Liver (tissue), 9 donors: Measurements from ENCODE around the gene MED22. TPM values are rescaled to one million over a fixed set of nuclear protein-coding genes. Genes with fewer than 3 reads are reported as not detected.

Experiments
- DNase-seq: peaks from one replicate; pipeline ENCODE4 v3.0.0-alpha.2; 2017; ENCODE audit warnings: low spot score
- H3K27ac ChIP-seq, 2 donors: one replicate each; pipeline ENCODE4 v1.7.0; 2013; ENCODE audit warnings: inconsistent platforms in 2 of 2, low read length in 2 of 2, control low read depth in 1 of 2, low read depth in 1 of 2, mild to moderate bottlenecking in 1 of 2
- H3K27me3 ChIP-seq, 4 donors: one replicate each; pipeline versions ENCODE4 v1.6.1 to v1.7.0; 2013; ENCODE audit warnings: low read length in 3 of 4, inconsistent platforms in 1 of 4, mild to moderate bottlenecking in 1 of 4, moderate library complexity in 1 of 4; ENCODE audit not compliant: control insufficient read depth in 4 of 4, insufficient read depth in 4 of 4
- H3K36me3 ChIP-seq, 4 donors: one replicate each; pipeline versions ENCODE4 v1.6.1 to v1.7.0; 2013; ENCODE audit warnings: low read length in 3 of 4, mild to moderate bottlenecking in 3 of 4, low read depth in 1 of 4, moderate library complexity in 1 of 4; ENCODE audit not compliant: control insufficient read depth in 4 of 4, insufficient read depth in 3 of 4
- H3K4me1 ChIP-seq, 4 donors: one replicate each; pipeline versions ENCODE4 v1.6.1 to v1.7.0; 2013; ENCODE audit warnings: low read length in 3 of 4, mild to moderate bottlenecking in 3 of 4, moderate library complexity in 1 of 4; ENCODE audit not compliant: control insufficient read depth in 4 of 4, insufficient read depth in 4 of 4
- H3K4me3 ChIP-seq, 3 donors: one replicate each; pipeline versions ENCODE4 v1.6.1 to v1.7.0; 2013; ENCODE audit warnings: low read length in 3 of 3, control low read depth in 1 of 3, low read depth in 1 of 3, mild to moderate bottlenecking in 1 of 3
- H3K9ac ChIP-seq, 2 donors: one replicate each; pipeline ENCODE4 v1.7.0; 2013; ENCODE audit warnings: low read length in 2 of 2, mild to moderate bottlenecking in 2 of 2, moderate library complexity in 2 of 2, control low read depth in 1 of 2, low read depth in 1 of 2
- H3K9me3 ChIP-seq, 4 donors: one replicate each; pipeline versions ENCODE4 v1.6.1 to v1.7.0; 2013; ENCODE audit warnings: low read length in 3 of 4; ENCODE audit not compliant: control insufficient read depth in 4 of 4
- ATF3 ChIP-seq: IDR thresholded peaks from 2 replicates; pipeline ENCODE4 v1.6.1; 2016; ENCODE audit warnings: antibody characterized with exemption
- CTCF ChIP-seq: fragments of 150-350 bp; IDR thresholded peaks from 2 replicates; pipeline ENCODE4 v1.5.1; 2017; ENCODE audit warnings: improper control_type of control experiment, low read depth, low read length; ENCODE audit not compliant: missing input control
- EGR1 ChIP-seq, 2 donors: IDR thresholded peaks; 2 replicates each; pipeline ENCODE4 v1.6.1; 2016 to 2018; ENCODE audit warnings: antibody characterized with exemption in 2 of 2, low read depth in 2 of 2
- GABPA ChIP-seq, 2 donors: IDR thresholded peaks in 1 of 2; conservative IDR thresholded peaks in 1 of 2; 2 replicates each; pipeline ENCODE4 v1.6.1; 2016; ENCODE audit warnings: antibody characterized with exemption in 2 of 2, mild to moderate bottlenecking in 1 of 2, moderate library complexity in 1 of 2
- HNF4G ChIP-seq: IDR thresholded peaks from 2 replicates; pipeline ENCODE4 v1.6.1; 2016; ENCODE audit warnings: antibody characterized with exemption
- JUND ChIP-seq, 2 donors: IDR thresholded peaks; 2 replicates each; pipeline ENCODE4 v1.6.1; 2016; ENCODE audit warnings: antibody characterized with exemption in 2 of 2
- MAX ChIP-seq: IDR thresholded peaks from 2 replicates; pipeline ENCODE4 v1.6.1; 2016; ENCODE audit warnings: antibody characterized with exemption
- NR2F2 ChIP-seq: IDR thresholded peaks from 2 replicates; pipeline ENCODE4 v1.6.1; 2016; ENCODE audit warnings: antibody characterized with exemption
- RAD21 ChIP-seq, 2 donors: IDR thresholded peaks; 2 replicates each; pipeline ENCODE4 v1.6.1; 2016; ENCODE audit warnings: antibody characterized with exemption in 2 of 2, mild to moderate bottlenecking in 2 of 2
- REST ChIP-seq: IDR thresholded peaks from 2 replicates; pipeline ENCODE4 v1.6.1; 2016; ENCODE audit warnings: antibody characterized with exemption, mild to moderate bottlenecking
- RXRA ChIP-seq, 2 donors: IDR thresholded peaks; 2 replicates each; pipeline ENCODE4 v1.6.1; 2017 to 2018; ENCODE audit warnings: antibody characterized with exemption in 2 of 2, mild to moderate bottlenecking in 1 of 2
- TAF1 ChIP-seq: conservative IDR thresholded peaks from 2 replicates; pipeline ENCODE4 v1.6.1; 2016; ENCODE audit warnings: antibody characterized with exemption, mild to moderate bottlenecking
- WGBS: extraction: QIAGEN DNeasy Blood & Tissue Kit; methylation state at CpG from one replicate; pipeline ENCODE4 v1.1.7; 2013; 5-methylcytosine and 5-hydroxymethylcytosine counted together
- polyA plus RNA-seq, 2 donors: library from polyadenylated mRNA; stranded (reverse) in 1 of 2; unstranded in 1 of 2; fragments of 200-250 nt in 1 of 2; fragments of >200 nt in 1 of 2; fragmentation: Nextera tagmentation in 1 of 2; extraction: Ambion mirVana in 1 of 2; gene quantifications; one replicate each; pipeline versions ENCODE4 v1.2.1 to v1.2.3, GENCODE V29; 2013 to 2015
- total RNA-seq, 2 donors: library from RNA; depleted of rRNA; stranded (reverse); fragments of >200 nt; gene quantifications; one replicate each; pipeline ENCODE4 v1.2.3, GENCODE V29; 2014
- donor health status: healthy.
- donor health status: healthy.
- donor health status: healthy.
- donor health status: healthy.
- donor health status: healthy.

The MED22 gene
- total and polyA plus RNA-seq, 4 donors, result 3.1 to 10.3 (median 9.9) TPM

GRCh38 chr9:133304477-133305377, 43.2 kb downstream of the MED22 start (continued):
- no peak for TF ChIP-seq CTCF

GRCh38 chr9:133304158-133304470, 43.8 kb downstream of the MED22 start:
- Histone ChIP-seq H3K27me3 (no peaks in the 10 kb centered on the region), H3K27ac (no peak overlapping the region), H3K4me3 (no peak overlapping the region), H3K36me3 (no peaks in the 10 kb centered on the region), H3K9ac (no peak overlapping the region), H3K9me3 (no peaks in the 10 kb centered on the region), H3K4me1 (no peaks in the 10 kb centered on the region)
- WGBS, result 83% methylated on average over 13 of the region's 13 CpGs
- no peak for TF ChIP-seq HNF4G
- no peak for TF ChIP-seq ATF3
- TF ChIP-seq RAD21 (IDR thresholded peaks at IDR 0.05), result no peak
- TF ChIP-seq RXRA (IDR thresholded peaks at IDR 0.05), result no peak
- TF ChIP-seq EGR1 (IDR thresholded peaks at IDR 0.05; ENCODE audit: low read depth in 2 of 2), result no peak
- no peak for TF ChIP-seq CTCF
- no peak for TF ChIP-seq TAF1
- TF ChIP-seq NR2F2, result no peak
- no peak for TF ChIP-seq GABPA (IDR thresholded peaks at IDR 0.05 in 1 of 2, conservative IDR thresholded peaks at IDR 0.05 in 1 of 2)
- TF ChIP-seq JUND (IDR thresholded peaks at IDR 0.05), result no peak
- TF ChIP-seq MAX, result no peak
- no peak for TF ChIP-seq REST
- no peak for DNase-seq
